Kidney (tissue), 14 donors: ENCODE data around the gene EIF2D. TPM values are rescaled to one million over a fixed set of nuclear protein-coding genes. Genes with fewer than 3 reads are reported as not detected.

Experiments used
- DNase-seq, 5 donors: peaks; one replicate each; pipeline ENCODE4 v3.0.0-alpha.2; 2013 to 2020
- FAIRE-seq: peaks from 2 replicates; lab custom pipeline; 2012; peaks lifted over from hg19 to GRCh38; lab: Jason Lieb, UNC
- H3K27ac ChIP-seq, 2 donors: one replicate each; pipeline ENCODE4 v1.7.0; 2013; ENCODE audit warnings: low read depth in 2 of 2, low read length in 2 of 2, inconsistent platforms in 1 of 2
- H3K27me3 ChIP-seq: one replicate; pipeline ENCODE4 v1.7.1; 2013; ENCODE audit warnings: low read length, inconsistent platforms; ENCODE audit not compliant: control insufficient read depth, insufficient read depth
- H3K36me3 ChIP-seq, 3 donors: one replicate each; pipeline versions ENCODE4 v1.7.0 to v1.7.1; 2013; ENCODE audit warnings: low read length in 3 of 3, control low read depth in 1 of 3, inconsistent platforms in 1 of 3; ENCODE audit not compliant: insufficient read depth in 3 of 3, control insufficient read depth in 2 of 3
- H3K4me1 ChIP-seq, 3 donors: one replicate each; pipeline versions ENCODE4 v1.7.0 to v1.7.1; 2013; ENCODE audit warnings: low read length in 3 of 3, inconsistent platforms in 1 of 3, low read depth in 1 of 3; ENCODE audit not compliant: control insufficient read depth in 2 of 3, insufficient read depth in 2 of 3
- H3K4me3 ChIP-seq, 3 donors: one replicate each; pipeline versions ENCODE4 v1.7.0 to v1.8.1; 2013; ENCODE audit warnings: low read length in 3 of 3, control low read depth in 1 of 3, inconsistent platforms in 1 of 3
- H3K9ac ChIP-seq, 3 donors: one replicate each; pipeline versions ENCODE4 v1.7.0 to v1.7.1; 2013; ENCODE audit warnings: low read length in 3 of 3, control low read depth in 1 of 3, inconsistent platforms in 1 of 3
- H3K9me3 ChIP-seq, 3 donors: one replicate each; pipeline versions ENCODE4 v1.7.0 to v1.7.1; 2013; ENCODE audit warnings: low read length in 3 of 3, control low read depth in 1 of 3, inconsistent platforms in 1 of 3; ENCODE audit not compliant: control insufficient read depth in 2 of 3, insufficient read depth in 1 of 3
- intact Hi-C: fragments of 100-400 bp; cut with DNase I; formaldehyde crosslinking; loops from one replicate; pipeline ENCODE4 v1.11.1; 2022
- polyA plus RNA-seq: library from polyadenylated mRNA; stranded (reverse); fragments of 350-450 nt; fragmentation: Illumina TruSeq; extraction: RNeasy Lipid Tissue Mini Kit (QIAGEN cat#74804); gene quantifications from one replicate; pipeline ENCODE4 v1.2.3, GENCODE V29; 2014; ENCODE audit warnings: low read depth, low replicate concordance; ENCODE audit not compliant: insufficient read depth
- total RNA-seq: library from RNA; stranded (reverse); fragmentation: NEBNext Ultra II Directional; extraction: Animal tissue kit (Norgen Biotek cat#: 25700); gene quantifications from one replicate; pipeline ENCODE4 v1.2.1, GENCODE V29; 2021
- TF ChIP-seq, protein P1 (sequence below): IDR thresholded peaks from 3 replicates; pipeline ENCODE4 v1.5.1; 2012; ENCODE audit warnings: mild to moderate bottlenecking, moderate library complexity, borderline replicate concordance; ENCODE audit not compliant: insufficient read depth; ENCODE audit errors: extremely low read depth
- donor health status: control.
- donor health status: control.
- donor health status: control.
- donor health status: control.
- donor health status: control.
- donor health status: DM: yes; HTN: yes; CAD: no.
- donor health status: Normal renal cell carcinoma (clear cell type).

The EIF2D gene
- total and polyA plus RNA-seq, 2 donors from 2014 or later, result 44.5 to 45.1 TPM

DNA sequence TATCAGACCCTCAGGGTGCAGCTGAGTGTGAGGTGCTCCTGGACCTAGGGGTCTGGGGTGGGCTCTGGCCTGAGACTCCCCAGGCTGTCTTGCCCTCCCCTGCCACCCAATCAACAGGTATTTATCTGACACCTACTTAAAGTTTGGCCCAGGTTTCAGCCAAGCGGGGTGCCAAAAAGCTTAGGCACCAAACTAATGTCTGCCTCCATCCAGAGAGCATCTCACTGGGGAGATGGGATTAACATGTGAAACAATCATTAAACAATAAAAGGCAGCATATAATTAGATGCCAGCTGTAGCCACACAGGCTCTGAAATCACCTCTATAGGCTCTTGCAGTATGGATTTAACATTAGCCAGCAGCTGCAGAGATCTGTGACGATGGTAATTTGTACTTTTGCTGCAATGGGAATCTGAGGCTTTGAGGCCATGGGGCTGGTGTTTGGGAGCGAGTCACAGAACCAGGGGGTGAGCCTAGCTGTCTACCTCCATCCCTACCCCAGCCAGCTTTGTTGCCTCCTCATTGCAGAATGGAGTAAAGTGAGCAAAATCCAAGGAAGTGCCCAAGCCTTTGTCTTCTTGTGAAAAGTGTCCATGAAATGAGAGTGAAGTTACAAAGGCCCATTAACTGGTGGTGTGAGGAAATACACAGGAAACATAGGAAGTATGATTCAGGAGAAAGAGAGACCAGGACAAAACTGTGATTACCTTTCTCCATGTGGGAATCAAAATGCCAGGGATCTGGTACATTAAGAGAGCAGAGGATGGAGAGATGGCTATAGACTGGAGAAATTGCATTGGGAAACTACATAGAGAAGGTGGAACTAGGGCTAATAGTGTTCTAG, 36.1 kb downstream of the EIF2D start:
- H3K9ac ChIP-seq, result no peak overlapping the region
- no peak overlapping the region for H3K4me3 ChIP-seq
- no peaks in the 10 kb centered on the region for H3K9me3 ChIP-seq
- TF ChIP-seq, protein P1, sequence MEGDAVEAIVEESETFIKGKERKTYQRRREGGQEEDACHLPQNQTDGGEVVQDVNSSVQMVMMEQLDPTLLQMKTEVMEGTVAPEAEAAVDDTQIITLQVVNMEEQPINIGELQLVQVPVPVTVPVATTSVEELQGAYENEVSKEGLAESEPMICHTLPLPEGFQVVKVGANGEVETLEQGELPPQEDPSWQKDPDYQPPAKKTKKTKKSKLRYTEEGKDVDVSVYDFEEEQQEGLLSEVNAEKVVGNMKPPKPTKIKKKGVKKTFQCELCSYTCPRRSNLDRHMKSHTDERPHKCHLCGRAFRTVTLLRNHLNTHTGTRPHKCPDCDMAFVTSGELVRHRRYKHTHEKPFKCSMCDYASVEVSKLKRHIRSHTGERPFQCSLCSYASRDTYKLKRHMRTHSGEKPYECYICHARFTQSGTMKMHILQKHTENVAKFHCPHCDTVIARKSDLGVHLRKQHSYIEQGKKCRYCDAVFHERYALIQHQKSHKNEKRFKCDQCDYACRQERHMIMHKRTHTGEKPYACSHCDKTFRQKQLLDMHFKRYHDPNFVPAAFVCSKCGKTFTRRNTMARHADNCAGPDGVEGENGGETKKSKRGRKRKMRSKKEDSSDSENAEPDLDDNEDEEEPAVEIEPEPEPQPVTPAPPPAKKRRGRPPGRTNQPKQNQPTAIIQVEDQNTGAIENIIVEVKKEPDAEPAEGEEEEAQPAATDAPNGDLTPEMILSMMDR, result no peak
- peak overlapping the region in 1 of 2 donors; percentile 49 for H3K27ac ChIP-seq
- H3K27me3 ChIP-seq, result no peaks in the 10 kb centered on the region
- FAIRE-seq (no peak), DNase-seq (no peak)
- H3K4me1 ChIP-seq, result peaks cover 0 to 6% (median 0%) of the 10 kb centered on the region in 3 donors
- intact Hi-C loops, result no loop called here
- no peaks in the 10 kb centered on the region for H3K36me3 ChIP-seq

DNA sequence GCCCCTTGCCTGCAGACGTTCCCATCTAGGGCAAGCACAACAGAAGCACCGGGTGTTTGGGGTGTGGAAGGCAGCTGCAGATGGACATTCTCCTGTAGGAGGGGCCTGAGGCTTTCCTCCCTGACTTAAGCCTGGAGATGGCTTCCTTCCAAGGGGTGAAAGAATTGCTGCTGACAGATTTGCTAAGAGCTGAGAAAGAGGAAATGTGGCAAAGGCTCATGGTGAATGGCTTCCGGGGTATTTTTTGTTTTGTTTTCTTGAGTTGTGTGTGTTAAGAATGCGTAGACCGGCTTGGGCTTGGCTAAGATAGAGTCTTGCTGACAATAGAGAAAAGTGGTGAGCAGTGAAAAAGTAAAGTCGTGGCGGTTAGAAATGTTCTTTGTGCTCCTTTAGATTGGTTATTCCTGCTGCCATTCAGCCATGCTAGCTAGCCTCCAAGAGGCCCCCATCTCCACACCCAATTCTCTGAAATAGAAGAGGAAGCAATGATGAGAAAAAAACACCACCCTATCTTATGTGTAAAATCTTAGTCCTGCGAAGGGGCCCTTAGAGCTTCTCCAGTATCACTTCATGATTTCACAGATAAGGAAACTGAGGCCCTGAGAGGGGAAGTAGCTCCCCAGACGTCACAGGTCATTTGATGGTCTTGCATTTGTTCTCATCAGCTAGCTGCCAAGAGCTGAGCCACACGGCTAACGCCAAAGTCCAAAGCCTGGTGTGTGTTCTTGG, 36.9 kb downstream of the EIF2D start:
- Histone ChIP-seq H3K9me3 (no peaks in the 10 kb centered on the region), H3K4me3 (no peak overlapping the region), H3K4me1 (peaks cover 0 to 6% (median 0%) of the 10 kb centered on the region in 3 donors), H3K27ac (peak overlapping the region in 1 of 2 donors; percentile 49), H3K9ac (no peak overlapping the region), H3K36me3 (no peaks in the 10 kb centered on the region), H3K27me3 (no peaks in the 10 kb centered on the region)
- intact Hi-C loops, result no loop called here
- TF ChIP-seq, protein P1, result no peak
- FAIRE-seq (no peak), DNase-seq (peak in 1 of 5 donors; percentile 88)

DNA sequence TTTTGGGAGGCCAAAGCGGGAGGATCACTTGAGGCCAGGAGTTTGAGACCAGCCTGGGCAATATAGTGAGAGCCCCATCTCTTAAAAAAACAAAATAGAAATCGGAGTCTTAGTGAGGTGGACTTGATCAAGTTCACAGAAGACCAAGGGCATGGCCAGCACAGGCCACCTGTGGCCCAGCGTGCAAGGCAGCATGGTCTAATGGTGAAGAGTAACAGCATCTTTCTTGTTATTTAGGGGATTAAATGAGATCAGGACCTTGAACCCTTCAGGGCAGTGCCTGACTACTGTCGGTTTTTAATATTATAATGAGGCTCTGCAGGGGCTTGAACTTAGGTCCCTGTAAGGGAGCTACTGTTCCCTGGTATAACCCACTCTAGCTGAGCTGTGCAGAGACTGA, 38.5 kb downstream of the EIF2D start:
- intact Hi-C loops, result no loop called here

More for the DNA sequence above, 38.5 kb downstream of the EIF2D start:
- Histone ChIP-seq H3K9me3 (no peaks in the 10 kb centered on the region), H3K4me3 (no peak overlapping the region), H3K27me3 (no peaks in the 10 kb centered on the region), H3K9ac (no peak overlapping the region), H3K4me1 (peaks cover 0 to 6% (median 0%) of the 10 kb centered on the region in 3 donors), H3K36me3 (no peaks in the 10 kb centered on the region), H3K27ac (no peak overlapping the region)
- FAIRE-seq, result no peak
- TF ChIP-seq, protein P1, result no peak
- DNase-seq, result no peak
